Midbrain (tissue), 1 donor: ENCODE measurements around the gene FOXN3.

ENCODE experiments used
- DNase-seq: peaks from one replicate; lab custom pipeline; 2025; lab: John Stamatoyannopoulos, UW

Gene FOXN3

GRCh38 chr14:89432226-89432625 is 15.2 kb upstream of the FOXN3 start:
- DNase-seq = no peak

GRCh38 chr14:89430391-89431236 is 13.6 kb upstream of the FOXN3 start:
- DNase-seq = no peak

- DNase-seq = peak; percentile 43
Observed at GRCh38 chr14:89429199-89430181, 12.5 kb upstream of the FOXN3 start.

GRCh38 chr14:89428546-89429198 is 11.6 kb upstream of the FOXN3 start:
- no peak for DNase-seq

DNA sequence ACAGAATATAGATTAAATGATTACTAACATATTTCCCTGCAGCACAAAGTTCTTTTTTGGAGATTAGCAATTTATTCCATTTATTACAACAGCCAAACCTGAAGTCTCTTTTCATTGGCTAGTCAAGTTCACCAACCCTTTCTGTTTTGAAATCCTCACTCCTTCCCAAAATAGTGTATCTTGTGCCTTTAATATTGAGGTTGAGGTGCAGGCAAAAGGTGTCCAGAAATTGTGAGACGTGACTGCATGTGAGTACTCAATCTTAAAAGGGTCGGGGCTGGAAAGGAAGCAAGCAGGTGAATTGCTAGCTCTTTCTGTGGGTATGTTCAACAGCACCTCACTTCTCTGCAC is 11.1 kb upstream of the FOXN3 start:
- no peak for DNase-seq

DNA sequence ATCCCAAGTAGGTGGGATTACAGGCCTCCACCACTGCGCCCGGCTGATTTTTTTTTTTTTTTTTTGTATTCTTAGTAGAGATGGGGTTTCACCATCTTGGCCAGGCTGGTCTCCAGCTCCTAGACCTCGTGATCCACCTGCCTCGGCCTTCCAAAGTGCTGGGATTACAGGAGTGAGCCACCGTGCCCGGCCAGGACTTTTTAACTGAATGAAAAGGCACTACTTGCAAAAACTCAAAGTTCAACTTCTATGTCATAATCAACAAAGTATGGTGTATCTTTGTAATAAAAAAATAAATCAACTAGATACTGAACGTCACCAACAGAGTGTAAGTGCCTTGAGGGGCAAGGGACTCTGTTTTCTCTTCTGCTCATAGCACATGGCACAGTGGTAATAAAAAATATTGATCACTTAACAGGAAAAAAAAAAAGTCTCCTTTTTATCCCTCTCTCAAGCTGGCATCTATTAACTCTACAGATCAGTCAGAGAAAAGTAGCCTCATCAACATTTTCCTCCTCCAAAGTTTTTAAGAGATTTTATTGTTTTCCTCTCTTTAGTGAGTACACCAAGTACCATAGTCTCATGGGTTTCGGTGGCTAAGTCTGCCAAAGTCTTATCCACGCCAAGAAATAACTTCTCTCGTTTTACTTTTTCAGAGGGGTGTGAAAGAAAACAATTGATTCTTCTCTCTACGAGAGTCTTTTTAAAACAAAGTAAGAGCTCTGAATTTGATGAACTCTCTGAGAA is 10.6 kb upstream of the FOXN3 start:
- DNase-seq = peak; percentile 45

GRCh38 chr14:89425931-89426330 is 8.9 kb upstream of the FOXN3 start:
- no peak for DNase-seq

- DNase-seq = no peak
Observed at GRCh38 chr14:89424241-89424640, 7.2 kb upstream of the FOXN3 start.

DNA sequence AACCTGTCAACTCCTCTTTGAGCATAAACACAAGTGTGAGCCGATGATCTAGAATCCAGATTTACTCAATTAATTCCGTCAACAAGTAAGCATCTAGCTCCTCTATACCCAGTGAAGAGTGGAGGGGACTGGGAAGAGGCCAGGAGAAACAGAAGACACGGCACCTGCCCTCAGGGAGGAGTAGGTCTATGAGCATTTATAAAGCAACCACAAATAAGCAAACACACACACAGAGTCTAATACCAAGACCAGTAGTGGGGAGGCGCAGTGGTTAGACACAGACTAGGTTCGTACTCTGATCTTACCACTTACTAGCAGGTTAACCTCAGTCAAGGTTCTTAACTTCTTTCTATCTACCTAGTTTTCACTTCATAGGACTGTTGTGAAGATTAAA is 5.9 kb upstream of the FOXN3 start:
- no peak for DNase-seq

DNA sequence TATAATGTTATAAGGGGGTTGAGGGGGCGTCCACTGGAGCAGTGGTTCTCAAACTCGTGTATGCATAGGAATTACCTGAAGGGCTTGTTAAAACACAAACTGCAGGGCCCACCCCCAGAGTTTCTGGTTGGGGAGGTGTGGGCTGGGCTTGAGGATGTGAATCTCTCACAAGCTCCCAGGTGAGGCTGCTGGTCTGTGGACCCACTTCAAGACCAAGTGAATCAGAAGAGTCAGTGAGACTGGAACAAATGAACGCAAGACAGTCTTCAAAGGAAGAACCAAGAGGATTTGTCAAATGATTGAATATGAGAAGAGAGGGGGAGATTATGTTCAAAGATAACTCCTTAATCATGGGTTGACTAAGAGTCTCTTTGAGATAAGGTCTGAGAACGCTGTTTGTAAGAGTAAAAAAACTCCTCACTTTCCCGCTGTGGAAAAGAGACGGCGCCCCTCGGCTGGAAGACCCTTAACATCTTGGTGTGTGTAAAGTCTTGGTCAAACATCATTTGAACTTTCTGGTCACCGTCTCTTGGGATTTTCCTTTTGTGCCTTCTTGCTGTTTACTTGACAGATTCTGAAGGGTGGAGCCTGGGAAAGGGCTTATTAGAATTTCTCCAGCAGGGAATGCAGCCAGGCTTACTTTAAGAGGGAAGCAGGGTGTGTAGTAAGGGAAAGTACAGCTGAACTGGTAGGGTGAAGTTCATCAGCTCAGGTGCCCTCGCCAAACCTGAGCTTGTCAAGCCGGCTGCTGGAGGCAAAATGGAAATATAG is 5.3 kb upstream of the FOXN3 start:
- no peak for DNase-seq

DNA sequence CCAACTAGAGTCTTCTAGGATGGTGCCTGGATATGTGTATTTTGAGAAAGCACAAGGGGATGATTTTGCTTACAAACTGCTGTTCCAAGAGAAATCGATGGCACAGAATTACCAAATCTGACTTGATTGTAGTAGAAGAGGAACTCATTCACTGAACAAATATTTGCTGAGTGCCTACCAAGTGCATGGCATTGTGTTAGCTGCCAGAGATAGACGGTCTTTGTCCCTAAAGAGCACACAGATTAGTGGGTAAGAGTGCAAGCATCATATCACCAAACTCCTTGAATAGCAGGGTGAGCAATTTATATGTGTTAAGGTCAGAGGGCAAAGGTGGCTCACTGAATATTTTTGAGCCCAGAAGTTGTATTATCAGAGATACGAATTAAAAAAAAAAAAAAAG is 3.5 kb upstream of the FOXN3 start:
- DNase-seq = no peak

DNA sequence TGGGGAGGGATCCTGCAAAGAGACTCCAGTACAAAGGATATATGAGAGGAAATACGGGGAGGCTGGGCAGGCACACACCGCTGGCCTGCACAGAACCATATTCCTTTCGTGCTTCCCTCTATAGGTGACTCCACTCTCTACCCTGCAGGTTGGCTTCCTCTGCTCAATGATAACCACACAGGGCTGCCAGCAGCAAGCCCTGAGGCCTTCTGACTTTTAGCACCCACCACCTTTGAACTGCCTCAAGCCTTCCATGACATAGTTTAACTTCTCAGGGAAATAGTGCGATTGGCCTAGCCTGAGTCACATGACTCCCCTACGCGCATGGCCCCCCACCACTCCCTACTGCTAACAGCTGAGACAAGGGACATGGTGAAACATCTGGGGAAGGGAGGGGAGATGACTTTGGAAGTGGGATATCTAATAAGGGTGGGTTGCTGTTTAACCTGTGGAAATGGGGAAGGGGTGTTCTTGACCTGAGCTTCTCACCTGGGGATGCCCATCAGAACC is 3.0 kb upstream of the FOXN3 start:
- no peak for DNase-seq

GRCh38 chr14:89418976-89419375 is 1.9 kb upstream of the FOXN3 start:
- no peak for DNase-seq

GRCh38 chr14:89418452-89418851 is 1.4 kb upstream of the FOXN3 start:
- no peak for DNase-seq

- peak; percentile 46 for DNase-seq
Observed at GRCh38 chr14:89417465-89418225, 612 bp upstream of the FOXN3 start.

GRCh38 chr14:89416002-89416995 is 734 bp downstream of the FOXN3 start:
- DNase-seq = peak; percentile 95

- no peak for DNase-seq
Observed at GRCh38 chr14:89415159-89415558, 1.9 kb downstream of the FOXN3 start.

- no peak for DNase-seq
Observed at GRCh38 chr14:89411976-89412375, 5.1 kb downstream of the FOXN3 start.

GRCh38 chr14:89409961-89410360 is 7.1 kb downstream of the FOXN3 start:
- no peak for DNase-seq
